Measurements from ENCODE around the gene LRP2. TPM values are rescaled to one million over a fixed set of nuclear protein-coding genes. Genes with fewer than 3 reads are reported as not detected.

Gene LRP2
- total and polyA plus RNA-seq, 2 of the 8 experiments (the other 6 are each of a cell fraction or from before 2014, with no cell fraction given) = 2.0 to 2.9 TPM

DNA sequence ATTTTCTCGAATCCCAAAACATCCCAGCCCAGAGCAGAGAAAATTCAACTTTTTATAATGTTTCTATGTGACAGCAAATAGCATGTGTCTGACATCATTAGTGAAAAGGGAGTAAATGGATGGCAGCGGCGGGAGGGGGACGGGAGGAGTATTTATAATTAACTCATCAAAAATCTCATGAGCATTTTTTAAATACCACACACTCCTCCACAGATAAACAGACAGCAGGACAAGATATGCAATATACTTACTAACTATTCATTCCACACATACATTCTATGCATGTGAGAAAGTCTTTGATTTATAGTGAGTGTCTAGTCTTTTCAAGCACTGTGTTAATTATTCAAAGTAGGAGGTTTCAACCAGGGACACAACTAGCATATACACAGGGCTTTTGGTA lies 107.6 kb downstream of the LRP2 start:
- H3K27me3 ChIP-seq (replicated peaks in 1 of 4; ENCODE audit: control insufficient read depth in 3 of 4, extremely low read depth in 1 of 4, insufficient read depth in 3 of 4, low read length in 3 of 4) = no peaks in the 10 kb centered on the region
- H4K91ac ChIP-seq (replicated peaks; ENCODE audit: insufficient read length, low read length) = no peak overlapping the region
- no peaks in the 10 kb centered on the region for H3K36me3 ChIP-seq (ENCODE audit: control insufficient read depth in 2 of 4, insufficient read depth in 4 of 4, low read length in 3 of 4)
- no peak for FAIRE-seq
- TF ChIP-seq EP300 (IDR thresholded peaks at IDR 0.05; ENCODE audit: borderline replicate concordance in 1 of 2, low read depth in 2 of 2, low read length in 2 of 2) = no peak
- TF ChIP-seq TAF7 (optimal IDR thresholded peaks at IDR 0.05; ENCODE audit: borderline replicate concordance, low read depth, low read length) = no peak
- no peak for TF ChIP-seq SP4 (IDR thresholded peaks at IDR 0.05; ENCODE audit: low read length)
- TF ChIP-seq CHD1 (IDR thresholded peaks at IDR 0.05; ENCODE audit: low read depth, low read length) = no peak
- no peak for TF ChIP-seq RBBP5 (IDR thresholded peaks at IDR 0.05; ENCODE audit: borderline replicate concordance, low read depth, low read length)
- no peak for TF ChIP-seq RFX5 (IDR thresholded peaks at IDR 0.05; ENCODE audit: borderline replicate concordance, low read depth, low read length)
- TF ChIP-seq SRF (IDR thresholded peaks at IDR 0.05; ENCODE audit: low read depth, low read length) = no peak
- no peak for TF ChIP-seq SP2 (IDR thresholded peaks at IDR 0.05; ENCODE audit: low read length)
- no peak for TF ChIP-seq MAFK (IDR thresholded peaks at IDR 0.05; ENCODE audit: low read depth, low read length)
- no peak for TF ChIP-seq POLR2A (IDR thresholded peaks at IDR 0.05; ENCODE audit: control extremely low read depth in 1 of 2, low read depth in 2 of 2, low read length in 2 of 2)
- no peak for TF ChIP-seq EGR1 (IDR thresholded peaks at IDR 0.05; ENCODE audit: borderline replicate concordance, low read depth, low read length)
- no peak overlapping the region for H3K27ac ChIP-seq (ENCODE audit: low read depth, low read length)
- no peak overlapping the region for H2BK5ac ChIP-seq (ENCODE audit: low read depth, low read length)
- 94% methylated on average over 4 of the region's 4 CpGs; no CpG with 5 or more reads in 1 of the 2 experiments for WGBS, 2 experiments (ENCODE audit: extremely low coverage in 1 of 2, insufficient coverage in 1 of 2, insufficient read length in 1 of 2, insufficient replicate concordance in 2 of 2, low coverage in 1 of 2, low lambda C conversion rate in 2 of 2, missing lambda C conversion rate in 1 of 2)
- H2AFZ ChIP-seq (ENCODE audit: low read length) = no peak overlapping the region
- H3K9me3 ChIP-seq (ENCODE audit: insufficient read depth in 2 of 2, low read depth in 1 of 2, low read length in 1 of 2) = no peaks in the 10 kb centered on the region
- ChIA-PET CTCF (ENCODE audit: partially characterized antibody) (no interaction called here), POLR2A (ENCODE audit: partially characterized antibody) (no interaction called here)
- no peak overlapping the region for H2BK20ac ChIP-seq (ENCODE audit: low read length)
- no peaks in the 10 kb centered on the region for H3K23me2 ChIP-seq (ENCODE audit: low read depth, low read length)
- H3K18ac ChIP-seq (ENCODE audit: extremely low read depth, low read length) = no peak overlapping the region
- H2AK5ac ChIP-seq (ENCODE audit: low read depth, low read length) = no peak overlapping the region
- H3K4me2 ChIP-seq (ENCODE audit: insufficient read depth in 1 of 2, low read depth in 2 of 2, low read length in 2 of 2) = no peak overlapping the region
- H3K79me2 ChIP-seq (ENCODE audit: control insufficient read depth in 1 of 2, insufficient read depth in 2 of 2, low read length in 2 of 2) = no peaks in the 10 kb centered on the region
- H3K4me1 ChIP-seq (replicated peaks in 1 of 4; ENCODE audit: control insufficient read depth in 3 of 4, insufficient read depth in 4 of 4, low read length in 3 of 4) = peaks cover 0 to 4% (median 0%) of the 10 kb centered on the region in 4 experiments; a peak in 1 of 7 replicates
- H2BK120ac ChIP-seq (replicated peaks; ENCODE audit: low read depth, low read length) = no peak overlapping the region
- H2BK12ac ChIP-seq (ENCODE audit: low read depth, low read length) = no peak overlapping the region
- no peak overlapping the region for H3K4ac ChIP-seq (replicated peaks; ENCODE audit: insufficient read length, low read depth, low read length)
- H4K5ac ChIP-seq (ENCODE audit: insufficient read length, low read depth, low read length) = no peak overlapping the region
- no peak overlapping the region for H3K56ac ChIP-seq (replicated peaks; ENCODE audit: insufficient read length, low read depth, low read length)
- H3K23ac ChIP-seq (ENCODE audit: insufficient read length) = no peak overlapping the region
- no peaks in the 10 kb centered on the region for H4K20me1 ChIP-seq (replicated peaks in 1 of 2; ENCODE audit: control insufficient read depth in 1 of 2, insufficient read depth in 2 of 2, low read length in 2 of 2)
- H2BK15ac ChIP-seq (ENCODE audit: low read length) = no peak overlapping the region
- no peak for DNase-seq (ENCODE audit: low read depth in 1 of 2, low spot score in 2 of 2)
- no peak overlapping the region for H3K14ac ChIP-seq (ENCODE audit: insufficient read length)
- no peak overlapping the region for H3K4me3 ChIP-seq (ENCODE audit: extremely low read depth in 1 of 4, insufficient read depth in 2 of 4, low read depth in 3 of 4, low read length in 4 of 4)
- no peak overlapping the region for H3K9ac ChIP-seq (replicated peaks in 1 of 4; ENCODE audit: extremely low read depth in 1 of 4, low read depth in 3 of 4, low read length in 3 of 4)
- no peak overlapping the region for H4K8ac ChIP-seq (ENCODE audit: extremely low read depth, insufficient read depth, low read length)
- H3K79me1 ChIP-seq (ENCODE audit: low read depth, low read length) = no peaks in the 10 kb centered on the region

Measured in H1 (cell line).